ENCODE results near the gene SDK1.

SDK1 gene

DNA sequence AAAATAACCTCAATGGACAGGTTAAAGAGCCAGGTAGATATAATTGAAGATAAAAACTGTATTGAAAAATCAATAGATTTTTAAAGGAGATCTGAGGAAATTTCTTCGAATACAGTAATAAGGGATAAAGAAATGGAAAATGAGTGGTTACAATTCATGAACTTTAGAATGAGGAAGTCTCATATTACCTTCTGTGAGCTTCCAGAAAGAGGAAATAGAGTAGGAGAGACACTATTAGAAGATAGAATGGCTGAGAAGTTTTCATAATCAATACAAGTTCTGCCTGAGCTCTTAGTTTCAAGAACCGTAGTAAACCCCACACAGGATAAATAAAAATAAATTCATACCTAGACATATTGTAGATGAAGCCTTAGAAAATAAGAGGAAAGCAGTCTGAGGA lies 11.5 kb downstream of the SDK1 start:
- H3K27ac ChIP-seq: no peak overlapping the region
- TF ChIP-seq, protein P1, sequence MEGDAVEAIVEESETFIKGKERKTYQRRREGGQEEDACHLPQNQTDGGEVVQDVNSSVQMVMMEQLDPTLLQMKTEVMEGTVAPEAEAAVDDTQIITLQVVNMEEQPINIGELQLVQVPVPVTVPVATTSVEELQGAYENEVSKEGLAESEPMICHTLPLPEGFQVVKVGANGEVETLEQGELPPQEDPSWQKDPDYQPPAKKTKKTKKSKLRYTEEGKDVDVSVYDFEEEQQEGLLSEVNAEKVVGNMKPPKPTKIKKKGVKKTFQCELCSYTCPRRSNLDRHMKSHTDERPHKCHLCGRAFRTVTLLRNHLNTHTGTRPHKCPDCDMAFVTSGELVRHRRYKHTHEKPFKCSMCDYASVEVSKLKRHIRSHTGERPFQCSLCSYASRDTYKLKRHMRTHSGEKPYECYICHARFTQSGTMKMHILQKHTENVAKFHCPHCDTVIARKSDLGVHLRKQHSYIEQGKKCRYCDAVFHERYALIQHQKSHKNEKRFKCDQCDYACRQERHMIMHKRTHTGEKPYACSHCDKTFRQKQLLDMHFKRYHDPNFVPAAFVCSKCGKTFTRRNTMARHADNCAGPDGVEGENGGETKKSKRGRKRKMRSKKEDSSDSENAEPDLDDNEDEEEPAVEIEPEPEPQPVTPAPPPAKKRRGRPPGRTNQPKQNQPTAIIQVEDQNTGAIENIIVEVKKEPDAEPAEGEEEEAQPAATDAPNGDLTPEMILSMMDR (IDR thresholded peaks at IDR 0.05): no peak
- no peak for DNase-seq (ENCODE audit: low spot score)
- no peak overlapping the region for H3K4me3 ChIP-seq

DNA sequence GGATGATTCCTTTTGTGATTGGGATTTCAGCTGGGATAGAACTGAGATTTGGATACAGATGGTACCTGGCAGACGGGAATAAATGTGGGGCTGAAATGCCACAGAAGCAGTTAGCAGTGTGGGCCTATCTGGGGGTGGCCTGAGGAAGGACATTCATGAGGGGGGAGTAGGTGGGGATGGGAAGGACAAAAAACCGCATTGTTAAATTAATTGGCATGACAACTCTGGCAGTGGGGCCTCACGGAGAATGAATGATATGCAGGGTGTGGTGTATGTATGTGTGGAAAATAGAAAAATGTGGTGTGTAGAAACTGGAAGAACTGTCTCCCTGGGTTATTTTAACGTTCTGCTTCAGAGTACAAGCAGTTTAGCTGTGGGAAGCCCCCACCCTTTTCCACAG lies 17.8 kb downstream of the SDK1 start:
- Histone ChIP-seq H3K4me3 (no peak overlapping the region), H3K27ac (no peak overlapping the region)
- TF ChIP-seq, protein P1 (IDR thresholded peaks at IDR 0.05): no peak
- DNase-seq (ENCODE audit: low spot score): no peak

DNA sequence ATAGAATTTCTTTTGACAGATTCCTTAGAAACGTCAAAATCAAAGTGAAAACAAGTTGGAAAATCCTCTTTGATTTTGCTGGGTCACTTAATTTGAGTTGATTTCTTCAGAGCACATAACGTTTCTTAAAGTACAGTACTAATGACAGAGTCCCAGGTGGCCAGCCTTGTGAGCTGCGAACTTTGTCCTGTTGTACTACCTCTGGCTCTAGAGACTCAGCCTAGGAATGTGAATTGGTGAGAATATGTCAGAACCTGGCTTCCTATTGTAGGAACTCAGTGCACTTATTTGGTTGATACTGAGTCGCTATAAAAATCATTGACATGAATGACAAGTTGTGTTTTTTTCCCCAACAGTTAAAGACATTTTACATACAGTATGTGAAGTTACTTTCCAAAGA lies 20.2 kb downstream of the SDK1 start:
- DNase-seq (ENCODE audit: low spot score): no peak
- no peak overlapping the region for H3K4me3 ChIP-seq
- no peak overlapping the region for H3K27ac ChIP-seq
- TF ChIP-seq, protein P1 (IDR thresholded peaks at IDR 0.05): no peak

GRCh38 chr7:3321745-3322144 lies 20.7 kb downstream of the SDK1 start:
- no peak overlapping the region for H3K27ac ChIP-seq
- H3K4me3 ChIP-seq: no peak overlapping the region
- no peak for DNase-seq (ENCODE audit: low spot score)
- TF ChIP-seq, protein P1 (IDR thresholded peaks at IDR 0.05): no peak

GRCh38 chr7:3326246-3326645 lies 25.2 kb downstream of the SDK1 start:
- Histone ChIP-seq H3K4me3 (no peak overlapping the region), H3K27ac (no peak overlapping the region)
- TF ChIP-seq, protein P1 (IDR thresholded peaks at IDR 0.05): no peak
- no peak for DNase-seq (ENCODE audit: low spot score)

- TF ChIP-seq, protein P1 (IDR thresholded peaks at IDR 0.05): no peak
- H3K27ac ChIP-seq: no peak overlapping the region
- H3K4me3 ChIP-seq: no peak overlapping the region
- no peak for DNase-seq (ENCODE audit: low spot score)
These were observed 26.0 kb downstream of the SDK1 start for GRCh38 chr7:3327099-3327498.

- TF ChIP-seq, protein P1 (IDR thresholded peaks at IDR 0.05): no peak
- DNase-seq (ENCODE audit: low spot score): no peak
- no peak overlapping the region for H3K27ac ChIP-seq
- H3K4me3 ChIP-seq: no peak overlapping the region
These were observed 26.6 kb downstream of the SDK1 start for GRCh38 chr7:3327655-3328054.
